ENCODE data around the gene TK2.

The TK2 gene

DNA sequence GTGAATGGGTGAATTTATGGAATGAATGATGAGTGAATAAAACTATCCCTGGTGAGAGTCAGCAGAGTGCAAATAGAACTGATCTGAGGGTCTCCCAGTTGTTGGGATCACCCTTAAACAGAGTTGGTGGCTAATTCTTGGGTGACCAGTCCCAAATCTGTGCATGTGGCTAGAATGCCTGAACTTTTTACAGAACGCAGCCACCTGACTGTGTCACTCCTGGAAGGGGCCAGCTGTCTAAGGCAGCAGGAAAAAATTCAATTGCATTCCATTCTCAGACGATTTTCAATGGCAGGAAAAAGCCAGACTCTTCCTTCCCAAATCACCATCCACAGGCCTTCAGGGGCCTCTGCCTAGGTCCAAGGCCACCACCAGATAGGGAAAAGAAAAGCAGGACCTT lies 79.4 kb downstream of the TK2 start:
- Histone ChIP-seq H3K4me2 (ENCODE audit: insufficient read depth, low read length, poor library complexity, severe bottlenecking) (no peak overlapping the region), H3K9me3 (replicated peaks in 1 of 2; ENCODE audit: control insufficient read depth in 2 of 2, insufficient read depth in 1 of 2, low read depth in 1 of 2, low read length in 2 of 2) (no peaks in the 10 kb centered on the region), H4K91ac (ENCODE audit: low read depth, low read length, poor library complexity) (no peak overlapping the region), H3K27ac (replicated peaks; ENCODE audit: low read length) (no peak overlapping the region), H3K4me1 (ENCODE audit: control insufficient read depth in 2 of 2, insufficient read depth in 1 of 2, low read depth in 1 of 2, low read length in 2 of 2) (peaks cover 0 to 1% of the 10 kb centered on the region in 2 donors), H3K4ac (ENCODE audit: low read length) (no peak overlapping the region), H3K27me3 (ENCODE audit: control insufficient read depth in 3 of 3, insufficient read depth in 3 of 3, low read depth in 1 of 3, low read length in 3 of 3) (no peaks in the 10 kb centered on the region), H2BK12ac (ENCODE audit: low read length) (no peak overlapping the region), H3K79me1 (ENCODE audit: low read depth, low read length) (no peaks in the 10 kb centered on the region), H4K8ac (ENCODE audit: low read depth, low read length) (no peak overlapping the region), H2BK5ac (ENCODE audit: low read length) (no peak overlapping the region), H2AK5ac (ENCODE audit: low read depth, low read length) (no peak overlapping the region), H3K9ac (ENCODE audit: low read depth, low read length, poor library complexity) (no peak overlapping the region), H3K36me3 (replicated peaks in 1 of 2; ENCODE audit: control insufficient read depth in 2 of 2, insufficient read depth in 2 of 2, low read length in 2 of 2) (no peaks in the 10 kb centered on the region), H3K18ac (ENCODE audit: low read length) (no peak overlapping the region), H2BK15ac (ENCODE audit: low read length) (no peak overlapping the region), H2AFZ (ENCODE audit: low read length) (no peak overlapping the region), H3K23ac (ENCODE audit: low read depth, low read length, poor library complexity) (no peak overlapping the region), H3K14ac (ENCODE audit: low read length) (no peak overlapping the region), H3K4me3 (ENCODE audit: low read length in 2 of 2) (no peak overlapping the region), H2BK120ac (ENCODE audit: low read depth, low read length) (no peak overlapping the region)
- no CpG with 5 or more reads among the region's 2 CpGs for WGBS, 2 donors (ENCODE audit: extremely low coverage in 2 of 2, insufficient read length in 2 of 2, insufficient replicate concordance in 1 of 2)
- DNase-seq (ENCODE audit: low spot score) = no peak

DNA sequence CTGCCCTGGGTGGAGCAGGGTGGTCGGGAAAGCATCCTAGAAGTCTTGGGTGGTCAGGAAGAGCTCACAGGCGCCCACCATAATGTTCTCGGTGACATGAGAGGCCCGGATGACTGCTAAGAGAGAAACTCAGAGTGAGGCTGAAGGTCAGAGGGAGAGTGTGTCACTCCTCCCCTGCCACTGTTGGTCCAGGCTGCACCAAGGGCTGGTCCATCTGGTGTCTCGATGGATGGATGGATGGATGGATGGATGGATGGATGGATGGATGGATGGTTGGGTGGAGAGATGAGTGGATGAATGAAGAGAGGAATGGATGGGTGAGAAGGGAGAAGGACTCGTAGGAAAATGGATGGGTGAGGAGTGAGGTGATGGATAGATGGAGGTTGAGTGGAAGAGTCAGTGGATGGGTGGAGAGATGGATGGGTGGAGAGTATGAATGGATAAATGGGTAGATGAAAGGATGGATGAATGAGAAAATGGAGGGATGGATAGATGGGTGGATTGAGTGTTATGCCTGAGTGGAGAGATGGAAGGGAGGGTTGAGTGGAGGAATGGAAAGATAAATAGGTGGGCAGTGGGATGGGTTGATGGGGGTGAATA lies 79.9 kb downstream of the TK2 start:
- Histone ChIP-seq H2BK5ac (ENCODE audit: low read length) (peak overlapping the region; percentile 40), H3K23ac (ENCODE audit: low read depth, low read length, poor library complexity) (peak overlapping the region; percentile 82), H4K91ac (ENCODE audit: low read depth, low read length, poor library complexity) (no peak overlapping the region), H3K4me1 (ENCODE audit: control insufficient read depth in 2 of 2, insufficient read depth in 1 of 2, low read depth in 1 of 2, low read length in 2 of 2) (peaks cover 0 to 1% of the 10 kb centered on the region in 2 donors), H2AK5ac (ENCODE audit: low read depth, low read length) (peak overlapping the region; percentile 69), H3K18ac (ENCODE audit: low read length) (no peak overlapping the region), H3K4me2 (ENCODE audit: insufficient read depth, low read length, poor library complexity, severe bottlenecking) (no peak overlapping the region), H3K14ac (ENCODE audit: low read length) (no peak overlapping the region), H3K4ac (ENCODE audit: low read length) (no peak overlapping the region), H4K8ac (ENCODE audit: low read depth, low read length) (no peak overlapping the region), H2BK12ac (ENCODE audit: low read length) (no peak overlapping the region), H2BK120ac (ENCODE audit: low read depth, low read length) (no peak overlapping the region), H3K9me3 (replicated peaks in 1 of 2; ENCODE audit: control insufficient read depth in 2 of 2, insufficient read depth in 1 of 2, low read depth in 1 of 2, low read length in 2 of 2) (no peaks in the 10 kb centered on the region), H3K9ac (ENCODE audit: low read depth, low read length, poor library complexity) (no peak overlapping the region), H2BK15ac (ENCODE audit: low read length) (no peak overlapping the region), H2AFZ (ENCODE audit: low read length) (no peak overlapping the region), H3K79me1 (ENCODE audit: low read depth, low read length) (no peaks in the 10 kb centered on the region), H3K4me3 (ENCODE audit: low read length in 2 of 2) (no peak overlapping the region), H3K27me3 (ENCODE audit: control insufficient read depth in 3 of 3, insufficient read depth in 3 of 3, low read depth in 1 of 3, low read length in 3 of 3) (no peaks in the 10 kb centered on the region), H3K36me3 (replicated peaks in 1 of 2; ENCODE audit: control insufficient read depth in 2 of 2, insufficient read depth in 2 of 2, low read length in 2 of 2) (no peaks in the 10 kb centered on the region), H3K27ac (replicated peaks; ENCODE audit: low read length) (no peak overlapping the region)
- DNase-seq (ENCODE audit: low spot score) = no peak
- whole genome bisulfite sequencing, 2 donors (ENCODE audit: extremely low coverage in 2 of 2, insufficient read length in 2 of 2, insufficient replicate concordance in 1 of 2) = 100% methylated on average over 1 of the region's 6 CpGs

DNA sequence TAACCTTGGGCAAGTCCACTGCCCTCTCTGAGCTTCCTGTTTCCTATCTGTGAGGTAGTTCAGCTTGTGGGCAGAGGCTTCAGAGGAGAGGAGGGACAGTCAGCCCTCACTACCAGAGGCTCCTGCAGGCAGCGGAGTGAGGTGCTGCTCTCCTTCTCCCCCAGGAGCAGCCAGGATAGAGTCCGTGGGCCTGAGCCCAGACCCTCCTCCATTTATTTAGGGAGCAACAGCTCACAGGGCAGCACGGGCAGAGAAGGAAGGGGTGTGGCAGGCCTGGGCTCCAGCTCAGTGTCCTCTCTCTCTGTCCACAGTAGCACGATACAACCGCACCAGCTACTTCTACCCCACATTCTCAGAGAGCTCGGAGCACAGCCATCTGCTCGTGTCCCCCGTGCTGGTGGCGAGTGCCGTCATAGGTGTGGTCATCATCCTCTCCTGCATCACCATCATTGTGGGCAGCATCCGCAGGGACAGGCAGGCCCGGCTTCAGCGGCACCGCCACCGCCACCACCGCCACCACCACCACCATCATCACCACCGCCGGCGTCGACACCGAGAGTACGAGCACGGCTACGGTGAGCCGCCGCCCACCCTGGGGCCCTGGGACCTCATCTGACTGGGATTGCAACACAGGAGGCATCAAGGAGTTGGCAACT lies 80.5 kb downstream of the TK2 start:
- no peak overlapping the region for H3K27ac ChIP-seq (replicated peaks; ENCODE audit: low read length)
- no peak overlapping the region for H2BK12ac ChIP-seq (ENCODE audit: low read length)
- H3K18ac ChIP-seq (ENCODE audit: low read length) = peak overlapping the region; percentile 74
- H3K27me3 ChIP-seq (ENCODE audit: control insufficient read depth in 3 of 3, insufficient read depth in 3 of 3, low read depth in 1 of 3, low read length in 3 of 3) = no peaks in the 10 kb centered on the region
- WGBS, 2 donors (ENCODE audit: extremely low coverage in 2 of 2, insufficient read length in 2 of 2, insufficient replicate concordance in 1 of 2) = no CpG with 5 or more reads among the region's 26 CpGs
- no peaks in the 10 kb centered on the region for H3K36me3 ChIP-seq (replicated peaks in 1 of 2; ENCODE audit: control insufficient read depth in 2 of 2, insufficient read depth in 2 of 2, low read length in 2 of 2)
- H4K8ac ChIP-seq (ENCODE audit: low read depth, low read length) = no peak overlapping the region
- H3K14ac ChIP-seq (ENCODE audit: low read length) = no peak overlapping the region
- H2AK5ac ChIP-seq (ENCODE audit: low read depth, low read length) = peak overlapping the region; percentile 69
- no peak overlapping the region for H3K4ac ChIP-seq (ENCODE audit: low read length)
- H3K9ac ChIP-seq (ENCODE audit: low read depth, low read length, poor library complexity) = peak overlapping the region; percentile 35
- H3K9me3 ChIP-seq (replicated peaks in 1 of 2; ENCODE audit: control insufficient read depth in 2 of 2, insufficient read depth in 1 of 2, low read depth in 1 of 2, low read length in 2 of 2) = no peaks in the 10 kb centered on the region
- no peak overlapping the region for H2BK15ac ChIP-seq (ENCODE audit: low read length)
- peaks cover 0 to 1% of the 10 kb centered on the region in 2 donors for H3K4me1 ChIP-seq (ENCODE audit: control insufficient read depth in 2 of 2, insufficient read depth in 1 of 2, low read depth in 1 of 2, low read length in 2 of 2)
- no peak overlapping the region for H3K4me3 ChIP-seq (ENCODE audit: low read length in 2 of 2)
- no peak overlapping the region for H2BK120ac ChIP-seq (ENCODE audit: low read depth, low read length)
- H3K79me1 ChIP-seq (ENCODE audit: low read depth, low read length) = no peaks in the 10 kb centered on the region
- H2AFZ ChIP-seq (ENCODE audit: low read length) = no peak overlapping the region
- no peak for DNase-seq (ENCODE audit: low spot score)
- H4K91ac ChIP-seq (ENCODE audit: low read depth, low read length, poor library complexity) = no peak overlapping the region
- no peak overlapping the region for H3K4me2 ChIP-seq (ENCODE audit: insufficient read depth, low read length, poor library complexity, severe bottlenecking)
- H2BK5ac ChIP-seq (ENCODE audit: low read length) = peak overlapping the region; percentile 40
- H3K23ac ChIP-seq (ENCODE audit: low read depth, low read length, poor library complexity) = peak overlapping the region; percentile 82

DNA sequence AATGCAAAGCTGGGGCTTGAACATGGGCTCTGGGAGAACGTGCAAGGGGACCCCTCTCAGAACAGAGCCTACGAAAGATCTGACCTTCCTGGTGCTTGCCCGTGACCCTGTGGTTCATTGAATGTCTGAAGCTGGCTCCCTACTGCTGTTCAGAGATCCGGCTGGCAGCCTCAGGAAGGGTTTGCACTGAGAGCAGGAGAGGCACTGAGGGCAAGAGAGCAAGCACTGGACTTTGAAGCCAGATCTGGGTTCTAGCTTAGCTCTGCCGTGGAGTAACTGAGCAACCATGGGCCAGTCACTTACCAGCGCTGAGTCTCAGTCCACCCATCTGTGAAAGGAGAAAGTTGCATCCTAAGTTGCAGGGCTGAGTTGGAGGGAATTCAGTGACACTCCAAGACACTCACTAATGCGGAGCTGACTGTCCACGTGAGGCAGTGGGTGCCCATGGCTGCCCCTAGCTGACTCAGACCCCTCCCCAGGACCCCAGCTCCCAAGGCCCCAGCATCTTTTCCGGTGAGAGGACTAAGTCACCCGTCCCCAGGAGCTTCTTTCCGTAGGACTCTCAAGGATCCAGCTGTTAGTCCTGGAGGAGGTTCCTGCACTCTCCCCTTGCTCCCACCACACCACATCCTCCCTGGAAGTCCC lies 81.5 kb downstream of the TK2 start:
- no peak overlapping the region for H2BK120ac ChIP-seq (ENCODE audit: low read depth, low read length)
- no peaks in the 10 kb centered on the region for H3K36me3 ChIP-seq (replicated peaks in 1 of 2; ENCODE audit: control insufficient read depth in 2 of 2, insufficient read depth in 2 of 2, low read length in 2 of 2)
- H3K4me3 ChIP-seq (ENCODE audit: low read length in 2 of 2) = no peak overlapping the region
- H3K27ac ChIP-seq (replicated peaks; ENCODE audit: low read length) = no peak overlapping the region
- no peak overlapping the region for H3K9ac ChIP-seq (ENCODE audit: low read depth, low read length, poor library complexity)
- no peak overlapping the region for H2BK12ac ChIP-seq (ENCODE audit: low read length)
- no peak overlapping the region for H2AK5ac ChIP-seq (ENCODE audit: low read depth, low read length)
- DNase-seq (ENCODE audit: low spot score) = no peak
- H3K4me1 ChIP-seq (ENCODE audit: control insufficient read depth in 2 of 2, insufficient read depth in 1 of 2, low read depth in 1 of 2, low read length in 2 of 2) = peaks cover 0 to 1% of the 10 kb centered on the region in 2 donors
- H3K18ac ChIP-seq (ENCODE audit: low read length) = no peak overlapping the region
- no peak overlapping the region for H3K14ac ChIP-seq (ENCODE audit: low read length)
- peak overlapping the region; percentile 32 for H3K23ac ChIP-seq (ENCODE audit: low read depth, low read length, poor library complexity)
- no CpG with 5 or more reads among the region's 11 CpGs for WGBS, 2 donors (ENCODE audit: extremely low coverage in 2 of 2, insufficient read length in 2 of 2, insufficient replicate concordance in 1 of 2)
- no peaks in the 10 kb centered on the region for H3K9me3 ChIP-seq (replicated peaks in 1 of 2; ENCODE audit: control insufficient read depth in 2 of 2, insufficient read depth in 1 of 2, low read depth in 1 of 2, low read length in 2 of 2)
- H4K91ac ChIP-seq (ENCODE audit: low read depth, low read length, poor library complexity) = no peak overlapping the region
- H2AFZ ChIP-seq (ENCODE audit: low read length) = no peak overlapping the region
- no peak overlapping the region for H2BK5ac ChIP-seq (ENCODE audit: low read length)
- H4K8ac ChIP-seq (ENCODE audit: low read depth, low read length) = no peak overlapping the region
- no peak overlapping the region for H3K4me2 ChIP-seq (ENCODE audit: insufficient read depth, low read length, poor library complexity, severe bottlenecking)
- no peak overlapping the region for H3K4ac ChIP-seq (ENCODE audit: low read length)
- H3K27me3 ChIP-seq (ENCODE audit: control insufficient read depth in 3 of 3, insufficient read depth in 3 of 3, low read depth in 1 of 3, low read length in 3 of 3) = no peaks in the 10 kb centered on the region
- no peaks in the 10 kb centered on the region for H3K79me1 ChIP-seq (ENCODE audit: low read depth, low read length)
- H2BK15ac ChIP-seq (ENCODE audit: low read length) = no peak overlapping the region
